Chondrocyte (in vitro differentiated cells): Measurements from ENCODE around the gene ARHGAP26. TPM values are rescaled to one million over a fixed set of nuclear protein-coding genes. Genes with fewer than 3 reads are reported as not detected.

Experiments
- DNase-seq: peaks from one replicate; pipeline ENCODE4 v3.0.0; 2021; ENCODE audit warnings: mixed read lengths, low spot score
- H3K27ac Mint-ChIP-seq: one replicate; pipeline ENCODE4 v1.8.0; 2021; ENCODE audit warnings: mild to moderate bottlenecking, moderate library complexity, mixed read lengths; ENCODE audit not compliant: unreplicated experiment
- H3K27me3 Mint-ChIP-seq: 2 replicates; pipeline ENCODE4 v1.8.0; 2021; ENCODE audit warnings: low read depth, mixed read lengths
- H3K36me3 Mint-ChIP-seq: 2 replicates; pipeline ENCODE4 v1.8.0; 2021; ENCODE audit warnings: low read depth, mixed read lengths
- H3K4me1 Mint-ChIP-seq: 2 replicates; pipeline ENCODE4 v1.8.0; 2021; ENCODE audit warnings: low read depth, mild to moderate bottlenecking, mixed read lengths
- H3K4me3 Mint-ChIP-seq: one replicate; pipeline ENCODE4 v1.8.0; 2021; ENCODE audit warnings: mild to moderate bottlenecking, moderate library complexity, mixed read lengths; ENCODE audit not compliant: unreplicated experiment
- H3K9me3 Mint-ChIP-seq: 2 replicates; pipeline ENCODE4 v1.8.0; 2021; ENCODE audit warnings: low read depth, mixed read lengths
- CTCF ChIP-seq: fragments of 200-600 bp; sonication (generic); IDR thresholded peaks from 2 replicates; pipeline ENCODE4 v1.5.0; 2021; ENCODE audit warnings: antibody characterized with exemption, mild to moderate bottlenecking, moderate library complexity
- total RNA-seq: library from RNA; stranded (reverse); gene quantifications from 3 replicates; pipeline ENCODE4 v1.2.1, GENCODE V29; 2021

Gene ARHGAP26
- total RNA-seq, 1 donor from 2014 or later, result 16.4 TPM

GRCh38 chr5:142838845-142839244 lies 68.7 kb downstream of the ARHGAP26 start:
- TF ChIP-seq CTCF, result no peak
- H3K27ac Mint-ChIP-seq, result no peak overlapping the region
- no peaks in the 10 kb centered on the region for H3K27me3 Mint-ChIP-seq
- peaks cover 19% of the 10 kb centered on the region for H3K4me1 Mint-ChIP-seq
- no peak overlapping the region for H3K4me3 Mint-ChIP-seq
- H3K9me3 Mint-ChIP-seq, result no peaks in the 10 kb centered on the region
- no peaks in the 10 kb centered on the region for H3K36me3 Mint-ChIP-seq
- DNase-seq, result no peak

- Mint-ChIP-seq H3K4me3 (no peak overlapping the region), H3K36me3 (no peaks in the 10 kb centered on the region), H3K27me3 (no peaks in the 10 kb centered on the region), H3K27ac (no peak overlapping the region), H3K9me3 (no peaks in the 10 kb centered on the region), H3K4me1 (peaks cover 19% of the 10 kb centered on the region)
- no peak for DNase-seq
- TF ChIP-seq CTCF, result no peak
These were observed 69.7 kb downstream of the ARHGAP26 start for GRCh38 chr5:142839711-142840346.

DNA sequence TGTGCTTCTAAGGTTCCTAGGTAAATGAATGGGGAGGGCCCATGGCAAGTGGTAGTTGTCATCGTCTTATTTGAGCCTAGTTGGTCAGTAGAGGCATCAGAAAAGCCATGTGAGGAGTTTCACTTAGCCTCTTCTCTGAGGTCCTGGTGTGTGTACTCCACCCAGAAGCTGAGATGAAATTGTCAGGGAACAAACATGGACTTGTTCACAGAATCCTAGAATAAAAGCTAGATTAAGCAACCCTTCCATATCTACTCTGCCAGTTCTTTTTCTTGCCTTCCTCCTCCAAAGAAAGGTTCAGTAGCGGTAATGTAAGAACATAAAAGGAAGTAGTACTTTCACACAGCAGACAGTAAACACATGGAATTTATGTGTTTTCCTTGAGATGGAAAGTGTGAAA lies 70.4 kb downstream of the ARHGAP26 start:
- Mint-ChIP-seq H3K36me3 (no peaks in the 10 kb centered on the region), H3K9me3 (no peaks in the 10 kb centered on the region), H3K4me1 (peaks cover 24% of the 10 kb centered on the region), H3K4me3 (no peak overlapping the region), H3K27ac (no peak overlapping the region), H3K27me3 (no peaks in the 10 kb centered on the region)
- no peak for DNase-seq
- TF ChIP-seq CTCF, result no peak

- no peak overlapping the region for H3K27ac Mint-ChIP-seq
These were observed 71.5 kb downstream of the ARHGAP26 start for GRCh38 chr5:142841511-142842265.

More at GRCh38 chr5:142841511-142842265, 71.5 kb downstream of the ARHGAP26 start:
- Mint-ChIP-seq H3K4me1 (peaks cover 28% of the 10 kb centered on the region), H3K9me3 (no peaks in the 10 kb centered on the region), H3K4me3 (no peak overlapping the region), H3K27me3 (no peaks in the 10 kb centered on the region), H3K36me3 (no peaks in the 10 kb centered on the region)
- no peak for TF ChIP-seq CTCF
- DNase-seq, result no peak
